Mesendoderm (in vitro differentiated cells): ENCODE measurements around the gene DGCR2.

ENCODE experiments used
- DNase-seq: peaks from one replicate; pipeline ENCODE4 v3.0.0; 2013
- H2AK5ac ChIP-seq: 2 replicates; pipeline ENCODE4 v1.6.1; 2013; ENCODE audit warnings: low read length, inconsistent platforms
- H2BK120ac ChIP-seq: 2 replicates; pipeline ENCODE4 v1.6.1; 2013; ENCODE audit warnings: low read depth, mild to moderate bottlenecking, low read length, moderate library complexity, mixed read lengths
- H2BK15ac ChIP-seq: replicated peaks from 2 replicates; pipeline ENCODE4 v1.6.1; 2013; ENCODE audit warnings: low read depth, mild to moderate bottlenecking, moderate library complexity
- H2BK5ac ChIP-seq: 2 replicates; pipeline ENCODE4 v1.6.1; 2013; ENCODE audit warnings: low read length, inconsistent platforms
- H3K18ac ChIP-seq: 2 replicates; pipeline ENCODE4 v1.6.1; 2013; ENCODE audit warnings: mild to moderate bottlenecking, low read length, mixed read lengths
- H3K23ac ChIP-seq: one replicate; pipeline ENCODE4 v1.6.1; 2013; ENCODE audit warnings: low read length
- H3K27ac ChIP-seq: 2 replicates; pipeline ENCODE4 v1.5.1; 2013; ENCODE audit warnings: low read depth, mild to moderate bottlenecking, inconsistent platforms, low read length, moderate library complexity
- H3K27me3 ChIP-seq: 2 replicates; pipeline ENCODE4 v1.6.1; 2013; ENCODE audit warnings: low read length, control low read depth, mild to moderate bottlenecking, inconsistent platforms; ENCODE audit not compliant: insufficient read depth, poor library complexity
- H3K36me3 ChIP-seq: 2 replicates; pipeline ENCODE4 v1.6.1; 2013; ENCODE audit warnings: low read length, inconsistent platforms; ENCODE audit not compliant: control insufficient read depth, insufficient read depth
- H3K4ac ChIP-seq: one replicate; pipeline ENCODE4 v1.6.1; 2013; ENCODE audit warnings: low read depth, mild to moderate bottlenecking, low read length, moderate library complexity
- H3K4me1 ChIP-seq: 2 replicates; pipeline ENCODE4 v1.6.1; 2013; ENCODE audit warnings: low read depth, low read length, inconsistent platforms; ENCODE audit not compliant: control insufficient read depth
- H3K4me2 ChIP-seq: 2 replicates; pipeline ENCODE4 v1.6.1; 2013; ENCODE audit warnings: low read length
- H3K4me3 ChIP-seq: 2 replicates; pipeline ENCODE4 v1.5.1; 2013; ENCODE audit warnings: mild to moderate bottlenecking, low read length
- H3K56ac ChIP-seq: one replicate; pipeline ENCODE4 v1.6.1; 2013; ENCODE audit warnings: low read length
- H3K79me1 ChIP-seq: 2 replicates; pipeline ENCODE4 v1.6.1; 2013; ENCODE audit warnings: low read length, inconsistent platforms
- H3K79me2 ChIP-seq: 2 replicates; pipeline ENCODE4 v1.6.1; 2013; ENCODE audit warnings: mild to moderate bottlenecking, low read length; ENCODE audit not compliant: control insufficient read depth, insufficient read depth
- H3K9ac ChIP-seq: 2 replicates; pipeline ENCODE4 v1.6.1; 2013; ENCODE audit warnings: low read length, inconsistent platforms
- H4K5ac ChIP-seq: one replicate; pipeline ENCODE4 v1.6.1; 2013; ENCODE audit warnings: low read length
- H4K8ac ChIP-seq: one replicate; pipeline ENCODE4 v1.6.1; 2013; ENCODE audit warnings: low read depth, mild to moderate bottlenecking, control low read depth, low read length, moderate library complexity
- WGBS: extraction: QIAGEN DNeasy Blood & Tissue Kit; methylation state at CpG from one replicate; pipeline ENCODE4 v1.1.7; 2013; ENCODE audit warnings: low lambda C conversion rate, missing lambda C conversion rate; ENCODE audit not compliant: insufficient coverage; ENCODE audit errors: extremely low coverage; 5-methylcytosine and 5-hydroxymethylcytosine counted together

The DGCR2 gene

DNA sequence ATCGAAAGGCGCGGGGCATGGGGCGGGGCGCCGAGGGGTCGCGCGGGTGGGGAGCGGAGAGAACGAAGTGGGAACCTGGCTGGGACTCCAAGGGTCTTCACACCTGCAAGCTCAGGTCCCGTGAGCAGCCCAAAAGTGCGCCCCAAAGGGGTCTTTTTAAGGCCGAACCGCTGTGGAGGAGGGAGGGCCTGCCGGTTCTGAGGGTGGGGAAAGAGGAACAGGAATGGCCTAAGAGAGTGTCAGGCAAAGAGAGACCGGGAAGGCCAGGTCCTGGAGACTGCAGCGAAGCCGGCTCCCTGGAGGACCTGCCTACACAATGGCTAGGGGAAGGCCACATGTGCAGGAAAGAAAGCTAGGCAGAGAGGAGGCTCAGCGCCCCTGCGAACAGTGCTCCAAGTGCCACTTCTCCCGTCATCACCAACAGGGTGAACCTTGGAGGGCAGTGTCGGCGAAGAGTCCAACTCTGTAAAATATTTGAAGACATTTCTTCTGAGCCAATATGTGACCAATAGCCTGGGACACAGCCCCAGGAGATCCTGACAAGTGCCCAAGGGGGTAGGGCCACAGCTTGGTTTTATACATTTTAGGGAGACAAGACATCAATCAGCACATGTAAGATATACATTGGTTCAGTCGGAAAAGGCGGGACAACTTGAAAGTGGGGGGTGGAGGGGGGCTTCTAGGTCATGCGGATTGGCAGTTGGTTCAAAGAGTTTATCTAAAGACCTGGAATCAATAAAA lies 710 bp upstream of the DGCR2 start:
- Histone ChIP-seq H3K79me1 (peaks cover 26% of the 10 kb centered on the region), H3K27me3 (no peaks in the 10 kb centered on the region), H2BK15ac (no peak overlapping the region), H3K4ac (no peak overlapping the region), H3K23ac (no peak overlapping the region), H3K79me2 (peaks cover 35% of the 10 kb centered on the region), H3K36me3 (no peaks in the 10 kb centered on the region), H2AK5ac (no peak overlapping the region), H3K27ac (no peak overlapping the region), H2BK5ac (no peak overlapping the region), H3K9ac (peak overlapping the region; percentile 81), H3K4me2 (peak overlapping the region; percentile 79), H3K4me3 (peak overlapping the region; percentile 45), H3K56ac (peak overlapping the region; percentile 84), H4K8ac (peak overlapping the region; percentile 39), H3K18ac (peak overlapping the region; percentile 29), H2BK120ac (no peak overlapping the region), H4K5ac (no peak overlapping the region), H3K4me1 (peaks cover 6% of the 10 kb centered on the region)
- no CpG with 5 or more reads among the region's 27 CpGs for WGBS
- DNase-seq, result peak; percentile 69

DNA sequence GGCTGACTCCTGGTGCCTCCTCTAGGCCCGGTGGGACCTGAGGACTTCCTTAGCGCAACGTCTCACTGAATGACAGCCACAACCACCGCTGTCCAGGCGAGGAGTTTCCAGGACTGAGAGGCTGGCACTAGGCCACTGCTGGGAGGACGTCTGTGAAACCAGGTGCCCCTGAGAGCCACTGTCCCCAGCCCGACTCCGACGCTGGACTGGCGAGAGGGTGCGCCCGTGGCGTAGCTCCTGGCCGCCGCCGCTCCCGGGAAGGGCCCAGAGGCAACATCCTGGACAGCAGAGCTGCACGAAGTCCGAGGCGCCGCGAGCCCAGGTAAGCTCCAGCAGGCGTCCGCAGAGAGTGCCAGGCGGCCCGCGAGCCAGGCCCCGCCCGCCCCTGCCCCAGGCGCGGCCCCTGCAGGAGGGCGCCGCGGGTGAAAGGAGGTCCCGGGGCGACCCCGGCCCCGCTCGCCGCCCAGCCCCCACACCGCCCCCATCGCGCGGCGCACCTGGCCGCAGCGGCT lies 525 bp downstream of the DGCR2 start:
- Histone ChIP-seq H3K23ac (peak overlapping the region; percentile 97), H3K9ac (peak overlapping the region; percentile 99), H3K36me3 (no peaks in the 10 kb centered on the region), H3K4me1 (peaks cover 6% of the 10 kb centered on the region), H4K5ac (no peak overlapping the region), H3K56ac (peak overlapping the region; percentile 100), H3K79me2 (peaks cover 47% of the 10 kb centered on the region), H3K27me3 (no peaks in the 10 kb centered on the region), H3K79me1 (peaks cover 35% of the 10 kb centered on the region), H3K4me2 (peak overlapping the region; percentile 87), H3K4ac (peak overlapping the region; percentile 20), H2BK15ac (no peak overlapping the region), H3K18ac (peak overlapping the region; percentile 93), H2AK5ac (no peak overlapping the region), H3K27ac (peak overlapping the region; percentile 71), H3K4me3 (peak overlapping the region; percentile 95), H2BK120ac (no peak overlapping the region), H4K8ac (no peak overlapping the region), H2BK5ac (no peak overlapping the region)
- no CpG with 5 or more reads among the region's 47 CpGs for WGBS
- DNase-seq, result peak; percentile 59

DNA sequence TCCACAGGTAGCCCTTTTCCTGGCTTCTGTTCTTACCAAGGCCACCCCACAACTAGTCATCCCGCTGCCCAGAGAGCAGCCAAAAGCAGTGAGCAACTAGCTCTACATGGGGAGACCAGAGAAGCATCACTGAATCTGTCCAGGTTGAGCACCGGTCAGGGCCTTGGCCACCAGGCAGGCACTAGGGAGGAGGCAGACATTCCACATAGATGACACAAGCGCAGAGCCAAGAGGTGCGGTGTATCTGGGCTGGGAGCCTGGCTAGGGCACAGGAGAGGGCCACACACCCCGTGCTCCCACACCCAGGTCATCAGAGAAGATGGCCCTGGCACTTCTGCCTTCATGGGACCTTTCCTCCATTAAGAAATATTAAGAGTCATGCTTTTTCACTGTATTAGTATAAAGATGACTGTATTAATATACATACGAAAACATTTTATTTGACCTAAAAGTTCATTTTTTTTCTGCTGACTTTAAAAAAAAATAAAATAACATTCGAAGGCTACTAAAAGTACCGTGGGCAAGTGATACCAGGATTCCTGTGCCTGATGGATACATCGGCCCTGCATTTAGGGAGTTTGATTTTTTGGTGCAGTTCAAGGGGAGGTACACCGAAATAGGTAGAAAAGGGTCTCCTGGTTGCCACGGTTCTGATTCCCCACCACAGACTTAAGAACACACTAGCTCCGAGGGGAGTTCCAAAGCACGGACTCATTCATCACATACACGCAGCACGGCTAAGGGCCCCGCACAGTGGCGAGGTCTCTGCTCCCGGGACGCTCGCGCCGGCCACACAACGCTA lies 1.2 kb downstream of the DGCR2 start:
- H3K79me2 ChIP-seq, result peaks cover 53% of the 10 kb centered on the region
- H2BK5ac ChIP-seq, result no peak overlapping the region
- H3K36me3 ChIP-seq, result no peaks in the 10 kb centered on the region
- no peak overlapping the region for H2AK5ac ChIP-seq
- peak overlapping the region; percentile 100 for H3K56ac ChIP-seq
- peaks cover 6% of the 10 kb centered on the region for H3K4me1 ChIP-seq
- H3K27ac ChIP-seq, result no peak overlapping the region
- H4K8ac ChIP-seq, result no peak overlapping the region
- DNase-seq, result peak; percentile 88
- H3K18ac ChIP-seq, result no peak overlapping the region
- H3K9ac ChIP-seq, result peak overlapping the region; percentile 99
- no peaks in the 10 kb centered on the region for H3K27me3 ChIP-seq
- H3K23ac ChIP-seq, result no peak overlapping the region
- no peak overlapping the region for H4K5ac ChIP-seq
- WGBS, result no CpG with 5 or more reads among the region's 23 CpGs
- H3K4ac ChIP-seq, result no peak overlapping the region
- peak overlapping the region; percentile 95 for H3K4me3 ChIP-seq
- H2BK15ac ChIP-seq, result no peak overlapping the region
- peaks cover 35% of the 10 kb centered on the region for H3K79me1 ChIP-seq
- no peak overlapping the region for H2BK120ac ChIP-seq
- H3K4me2 ChIP-seq, result peak overlapping the region; percentile 87

DNA sequence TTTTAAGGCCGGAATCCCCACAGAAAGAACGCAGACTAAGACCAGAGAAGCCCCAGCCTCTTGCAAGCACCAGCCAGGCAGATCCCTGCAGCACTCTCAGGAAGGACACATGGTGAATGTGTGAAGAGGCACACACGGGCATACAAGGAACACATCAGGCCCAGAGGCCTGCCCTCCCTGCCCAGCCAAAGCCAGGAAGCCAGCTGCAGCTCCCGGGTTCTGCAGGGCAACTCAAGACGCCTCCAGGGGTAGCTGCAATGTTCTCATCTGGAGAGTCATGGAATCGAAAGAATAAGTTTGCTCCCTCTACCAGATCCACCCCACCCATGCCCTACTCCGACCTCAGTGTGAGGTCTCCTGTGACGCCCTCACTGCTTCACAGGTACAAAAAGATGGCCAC lies 2.3 kb downstream of the DGCR2 start:
- Histone ChIP-seq H3K56ac (no peak overlapping the region), H2AK5ac (no peak overlapping the region), H3K79me2 (peaks cover 64% of the 10 kb centered on the region), H2BK5ac (no peak overlapping the region), H4K8ac (no peak overlapping the region), H3K27ac (no peak overlapping the region), H3K27me3 (no peaks in the 10 kb centered on the region), H3K79me1 (peaks cover 44% of the 10 kb centered on the region), H4K5ac (no peak overlapping the region), H3K23ac (peak overlapping the region; percentile 81), H3K18ac (no peak overlapping the region), H2BK120ac (no peak overlapping the region), H3K4me2 (no peak overlapping the region), H2BK15ac (no peak overlapping the region), H3K36me3 (no peaks in the 10 kb centered on the region), H3K4me3 (no peak overlapping the region), H3K4me1 (peaks cover 6% of the 10 kb centered on the region), H3K4ac (no peak overlapping the region), H3K9ac (peak overlapping the region; percentile 0)
- DNase-seq, result no peak
- no CpG with 5 or more reads among the region's 8 CpGs for WGBS

DNA sequence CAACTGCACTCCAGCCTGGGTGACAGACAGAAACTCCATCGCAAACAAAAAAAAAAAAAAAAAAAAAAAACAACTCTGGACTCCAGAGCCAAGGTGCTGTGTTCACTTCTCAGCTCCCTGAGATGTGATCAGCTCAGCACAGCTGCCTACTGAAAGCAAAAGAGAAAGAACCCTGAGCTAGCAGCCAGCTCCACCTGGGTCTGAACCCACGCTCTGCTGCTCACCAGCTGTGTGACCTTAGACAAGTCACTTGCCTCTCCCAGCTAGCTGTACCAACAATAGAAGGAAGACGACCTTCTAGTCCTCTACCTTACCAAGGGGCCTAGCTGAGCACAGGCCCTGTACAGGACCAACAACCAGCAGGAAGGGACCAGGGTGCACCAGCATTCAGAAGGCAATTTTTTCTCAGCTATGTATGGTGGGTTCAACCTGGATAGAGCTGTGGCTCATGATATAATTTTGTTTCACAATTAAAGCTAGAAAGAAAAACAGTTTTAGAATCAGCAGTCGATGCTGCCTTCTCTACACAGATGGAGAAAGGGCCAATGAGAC lies 3.8 kb downstream of the DGCR2 start:
- Histone ChIP-seq H4K5ac (no peak overlapping the region), H3K36me3 (no peaks in the 10 kb centered on the region), H3K79me1 (peaks cover 47% of the 10 kb centered on the region), H2AK5ac (no peak overlapping the region), H2BK120ac (no peak overlapping the region), H3K27ac (no peak overlapping the region), H2BK15ac (no peak overlapping the region), H3K18ac (no peak overlapping the region), H3K4ac (no peak overlapping the region), H3K4me2 (no peak overlapping the region), H4K8ac (no peak overlapping the region), H3K4me1 (peaks cover 6% of the 10 kb centered on the region), H3K56ac (no peak overlapping the region), H3K4me3 (no peak overlapping the region), H2BK5ac (no peak overlapping the region), H3K79me2 (peaks cover 74% of the 10 kb centered on the region), H3K9ac (no peak overlapping the region), H3K27me3 (no peaks in the 10 kb centered on the region), H3K23ac (no peak overlapping the region)
- no peak for DNase-seq
- WGBS, result no CpG with 5 or more reads among the region's 4 CpGs
